Measurements from ENCODE around the gene ROCK2. TPM values are rescaled to one million over a fixed set of nuclear protein-coding genes. Genes with fewer than 3 reads are reported as not detected.

ROCK2 gene
- total and polyA plus RNA-seq, 3 donors from 2014 or later: 4.6 to 33.7 (median 31.3) TPM

GRCh38 chr2:11241412-11242203 lies 102.8 kb downstream of the ROCK2 start:
- Histone ChIP-seq H3K4me3 (no peak overlapping the region), H3K27me3 (no peaks in the 10 kb centered on the region), H3K36me3 (ENCODE audit: low read depth, missing control alignments) (no peaks in the 10 kb centered on the region), H3K27ac (no peak overlapping the region), H3K9me3 (no peaks in the 10 kb centered on the region), H3K4me1 (no peaks in the 10 kb centered on the region)
- intact Hi-C loops (cut with DNase I; ENCODE audit: low total_unique reads): no loop called here
- WGBS, 2 donors: 94 to 97% methylated on average over 3 of the region's 3 CpGs
- TF ChIP-seq POLR2A (IDR thresholded peaks at IDR 0.05) (no peak), CTCF (IDR thresholded peaks at IDR 0.05) (no peak)
- DNase-seq: no peak

- WGBS, 2 donors: 66 to 75% methylated on average over 6 of the region's 6 CpGs
- TF ChIP-seq POLR2A (IDR thresholded peaks at IDR 0.05): no peak
- TF ChIP-seq CTCF (IDR thresholded peaks at IDR 0.05): no peak
- DNase-seq: peak; percentile 33
- no peak overlapping the region for H3K4me3 ChIP-seq
- intact Hi-C loops (cut with DNase I; ENCODE audit: low total_unique reads): loop anchor here (10.0 kb wide), 1 partner anchor 175 kb away; no protein-coding TSS in a partner anchor
- no peaks in the 10 kb centered on the region for H3K27me3 ChIP-seq
- H3K36me3 ChIP-seq (ENCODE audit: low read depth, missing control alignments): no peaks in the 10 kb centered on the region
- H3K9me3 ChIP-seq: no peaks in the 10 kb centered on the region
- H3K27ac ChIP-seq: no peak overlapping the region
- H3K4me1 ChIP-seq: no peaks in the 10 kb centered on the region
These were observed 104.6 kb downstream of the ROCK2 start for GRCh38 chr2:11239666-11240462.

- 88 to 90% methylated on average over 2 of the region's 2 CpGs for WGBS, 2 donors
- Histone ChIP-seq H3K36me3 (ENCODE audit: low read depth, missing control alignments) (no peaks in the 10 kb centered on the region), H3K9me3 (no peaks in the 10 kb centered on the region), H3K4me1 (no peaks in the 10 kb centered on the region), H3K4me3 (no peak overlapping the region), H3K27ac (no peak overlapping the region), H3K27me3 (no peaks in the 10 kb centered on the region)
- no peak for TF ChIP-seq CTCF (IDR thresholded peaks at IDR 0.05)
- TF ChIP-seq POLR2A (IDR thresholded peaks at IDR 0.05): no peak
- intact Hi-C loops (cut with DNase I; ENCODE audit: low total_unique reads): loop anchor here (10.0 kb wide), 1 partner anchor 176 kb away; no protein-coding TSS in a partner anchor
- DNase-seq: no peak
These were observed 105.3 kb downstream of the ROCK2 start for GRCh38 chr2:11239147-11239546.

GRCh38 chr2:11237122-11237521 lies 107.3 kb downstream of the ROCK2 start:
- H3K4me1 ChIP-seq: no peaks in the 10 kb centered on the region
- WGBS, 2 donors: 78 to 92% methylated on average over 2 of the region's 2 CpGs
- H3K36me3 ChIP-seq (ENCODE audit: low read depth, missing control alignments): no peaks in the 10 kb centered on the region
- no peak for TF ChIP-seq POLR2A (IDR thresholded peaks at IDR 0.05)
- TF ChIP-seq CTCF (IDR thresholded peaks at IDR 0.05): no peak
- H3K27me3 ChIP-seq: no peaks in the 10 kb centered on the region
- intact Hi-C loops (cut with DNase I; ENCODE audit: low total_unique reads): loop anchor here (10.0 kb wide), 1 partner anchor 178 kb away; no protein-coding TSS in a partner anchor
- no peak for DNase-seq
- H3K4me3 ChIP-seq: no peak overlapping the region
- no peaks in the 10 kb centered on the region for H3K9me3 ChIP-seq
- no peak overlapping the region for H3K27ac ChIP-seq
